GM12878 (cell line): ENCODE measurements around the gene TBPL2. TPM values are rescaled to one million over a fixed set of nuclear protein-coding genes. Genes with fewer than 3 reads are reported as not detected.

Experiments
- ATAC-seq: fragments of 200-7000 bp; cut with Tn5 transposase; 3 replicates; pipeline ENCODE4 v1.9.1; 2020; ENCODE audit warnings: mild to moderate bottlenecking, moderate library complexity
- BruUV-seq: library from RNA; stranded (reverse); fragments of 400-500 nt; replicated peaks from 2 replicates; lab custom pipeline; 2021; lab: Mats Ljungman, UMichigan
- CTCF ChIA-PET: fragments of 300-600 bp; sonication (Branson Sonifier 250); formaldehyde crosslinking; extraction: SDS; loops from one replicate; lab custom pipeline; 2021; ENCODE audit warnings: inconsistent platforms; lab: Yijun Ruan, JAX
- POLR2A ChIA-PET: fragments of 350-600 bp; formaldehyde crosslinking; extraction: SDS; loops from one replicate; lab custom pipeline; 2021; ENCODE audit warnings: inconsistent platforms; lab: Charles Lee
- RAD21 ChIA-PET: fragments of 300-600 bp; sonication (Branson Sonifier 250); formaldehyde crosslinking; loops from one replicate; lab custom pipeline; 2023; ENCODE audit warnings: antibody characterized with exemption; ENCODE audit not compliant: unreplicated experiment; lab: Charles Lee
- SMC1A ChIA-PET: fragments of 300-600 bp; sonication (Branson Sonifier 250); formaldehyde crosslinking; loops from one replicate; lab custom pipeline; 2023; ENCODE audit not compliant: unreplicated experiment, uncharacterized antibody; lab: Charles Lee
- DNase-seq: peaks from one replicate; pipeline ENCODE4 v3.0.0-alpha.2; 2011; ENCODE audit warnings: low read depth, low spot score
- FAIRE-seq: peaks from 3 replicates; lab custom pipeline; 2011; peaks lifted over from hg19 to GRCh38; lab: Jason Lieb, UNC
- H2AFZ ChIP-seq: 2 replicates; pipeline ENCODE4 v1.6.0; 2011; ENCODE audit warnings: low read depth, low read length, control low read depth; ENCODE audit not compliant: control insufficient read depth
- H3K27ac ChIP-seq: 2 replicates; pipeline ENCODE4 v1.5.1; 2011; ENCODE audit warnings: control low read depth; ENCODE audit not compliant: control insufficient read depth, insufficient read depth
- H3K27me3 ChIP-seq, 2 experiments: replicated peaks in 1 of 2; 2 replicates each; pipeline versions ENCODE4 v1.6.0 to v1.6.1; 2011; ENCODE audit warnings: low read length in 1 of 2; ENCODE audit not compliant: control insufficient read depth in 2 of 2, insufficient read depth in 2 of 2
- H3K36me3 ChIP-seq, 2 experiments: 2 replicates each; pipeline ENCODE4 v1.5.1; 2011; ENCODE audit warnings: low read length in 1 of 2; ENCODE audit not compliant: control insufficient read depth in 2 of 2, insufficient read depth in 2 of 2
- H3K4me1 ChIP-seq: 2 replicates; pipeline ENCODE4 v1.6.1; 2011; ENCODE audit warnings: mild to moderate bottlenecking, low read length, moderate library complexity, mixed read lengths; ENCODE audit not compliant: control insufficient read depth, insufficient read depth
- H3K4me2 ChIP-seq: 2 replicates; pipeline ENCODE4 v1.6.0; 2011; ENCODE audit warnings: control low read depth; ENCODE audit not compliant: control insufficient read depth, insufficient read depth
- H3K4me3 ChIP-seq: fragments of 200-600 bp; sonication (generic); 2 replicates; pipeline ENCODE4 v1.5.1; 2016
- H3K79me2 ChIP-seq: 2 replicates; pipeline ENCODE4 v1.6.0; 2011; ENCODE audit warnings: low read length; ENCODE audit not compliant: control insufficient read depth, insufficient read depth
- H3K9ac ChIP-seq: 2 replicates; pipeline ENCODE4 v1.8.0; 2011; ENCODE audit warnings: low read length, control low read depth, mixed read lengths; ENCODE audit not compliant: control insufficient read depth, insufficient read depth
- H3K9me3 ChIP-seq: replicated peaks from 3 replicates; pipeline ENCODE4 v1.5.1; 2011; ENCODE audit warnings: mild to moderate bottlenecking, low read length; ENCODE audit not compliant: control insufficient read depth, insufficient read depth
- H4K20me1 ChIP-seq: 2 replicates; pipeline ENCODE4 v1.6.0; 2011; ENCODE audit not compliant: control insufficient read depth, insufficient read depth
- BCLAF1 ChIP-seq: fragments of 450-650 bp; IDR thresholded peaks from 2 replicates; pipeline ENCODE4 v1.6.1; 2017; ENCODE audit warnings: antibody characterized with exemption, mild to moderate bottlenecking, moderate library complexity
- CREM ChIP-seq: IDR thresholded peaks from 2 replicates; pipeline ENCODE4 v1.6.1; 2014; ENCODE audit warnings: antibody characterized with exemption, low read depth
- ELK1 ChIP-seq: IDR thresholded peaks from 2 replicates; pipeline ENCODE4 v1.6.1; 2012; ENCODE audit warnings: low read depth, low read length, improper control_type of control experiment
- HDAC6 ChIP-seq: fragments of 200-600 bp; sonication (generic); IDR thresholded peaks from one replicate; pipeline ENCODE4 v1.8.0; 2017; ENCODE audit warnings: antibody characterized with exemption; ENCODE audit not compliant: unreplicated experiment
- PRDM15 ChIP-seq: fragments of 450-650 bp; formaldehyde crosslinking; IDR thresholded peaks from 2 replicates; pipeline ENCODE4 v1.4.0; 2020; ENCODE audit warnings: mild to moderate bottlenecking, moderate library complexity
- SPI1 ChIP-seq: IDR thresholded peaks from 2 replicates; pipeline ENCODE4 v1.6.1; 2011; ENCODE audit warnings: low read depth, mild to moderate bottlenecking, low read length, moderate library complexity, borderline replicate concordance; ENCODE audit not compliant: insufficient read depth
- WGBS: methylation state at CpG from one replicate; pipeline ENCODE4 v1.1.6; 2016; ENCODE audit warnings: low lambda C conversion rate; ENCODE audit not compliant: insufficient replicate concordance, insufficient coverage; ENCODE audit errors: missing lambda C conversion rate; 5-methylcytosine and 5-hydroxymethylcytosine counted together
- in situ Hi-C: fragments of 300-500 bp; cut with MboI; formaldehyde crosslinking; loops from 9 replicates; pipeline ENCODE4 v1.14.3; 2018; ENCODE audit warnings: mixed read lengths
- intact Hi-C: fragments of 100-400 bp; cut with micrococcal nuclease; formaldehyde crosslinking; loops from one replicate; pipeline ENCODE4 v1.14.2; 2022; ENCODE audit not compliant: unreplicated experiment
- polyA plus RNA-seq, 11 experiments: library from polyadenylated mRNA; depleted of rRNA in 4 of 11; unstranded in 6 of 11; stranded (reverse) in 5 of 11; fragments of >200 nt; fragmentation: Nextera tagmentation in 4 of 11; fragmentation: Illumina TruSeq in 1 of 11; extraction: Ambion mirVana in 4 of 11; extraction: Trizol in 1 of 11; gene quantifications; 1 replicate in 1 of 11; 2 replicates in 10 of 11; pipeline versions ENCODE4 v1.2.1 to v1.2.3, GENCODE V29; 2011 to 2016; ENCODE audit warnings: inconsistent platforms in 2 of 11, missing spikeins in 2 of 11, low read depth in 1 of 11
- total RNA-seq, 4 experiments: library from RNA; depleted of rRNA in 3 of 4; stranded (reverse); fragments of >200 nt in 3 of 4; fragmentation: Illumina TruSeq in 1 of 4; extraction: Trizol in 1 of 4; gene quantifications; 2 replicates each; pipeline versions ENCODE4 v1.2.1 to v1.2.3, GENCODE V29; 2013 to 2021

TBPL2 gene
- total and polyA plus RNA-seq, 10 of the 15 experiments (the other 5 are each of a cell fraction or from before 2014, with no cell fraction given), result 0.41 TPM; not detected in 9

GRCh38 chr14:55446127-55446736, 5.8 kb upstream of the TBPL2 start (continued):
- TF ChIP-seq BCLAF1, result no peak
- TF ChIP-seq SPI1, result no peak
- TF ChIP-seq ELK1, result no peak

GRCh38 chr14:55441286-55441685, 870 bp upstream of the TBPL2 start:
- no peaks in the 10 kb centered on the region for H3K4me1 ChIP-seq
- ChIA-PET CTCF (interaction anchor here (1.0 to 1.4 kb wide), 2 partner anchors 10 to 1033 kb away, joined by 4 to 6 read pairs; no protein-coding TSS in a partner anchor), RAD21 (no interaction called here), POLR2A (no interaction called here), SMC1A (no interaction called here)
- in situ Hi-C loops (no loop called here), intact Hi-C loops (loop anchor here (10.0 kb wide), 1 partner anchor 224 kb away; no protein-coding TSS in a partner anchor)
- no peaks in the 10 kb centered on the region for H4K20me1 ChIP-seq
- H3K27me3 ChIP-seq, result no peaks in the 10 kb centered on the region
- DNase-seq (no peak), ATAC-seq (no peak), FAIRE-seq (no peak)
- H3K79me2 ChIP-seq, result no peaks in the 10 kb centered on the region
- H3K4me2 ChIP-seq, result no peak overlapping the region
- H3K36me3 ChIP-seq, result no peaks in the 10 kb centered on the region
- 24% methylated on average over 9 of the region's 9 CpGs for WGBS
- no peak overlapping the region for H2AFZ ChIP-seq
- H3K9me3 ChIP-seq, result no peaks in the 10 kb centered on the region
- no peak overlapping the region for H3K27ac ChIP-seq
- H3K4me3 ChIP-seq, result no peak overlapping the region
- no peak overlapping the region for H3K9ac ChIP-seq
- no peak for TF ChIP-seq HDAC6
- TF ChIP-seq PRDM15 (CRISPR knock-in tag), result no peak
- TF ChIP-seq CREM, result no peak
- BruUV-seq, result no TSS peak
